Heart left ventricle (tissue), 13 donors: ENCODE measurements around the gene CXXC1.

ENCODE experiments used
- POLR2A ChIP-seq, 2 donors: fragments of 450-650 bp; IDR thresholded peaks; one replicate each; pipeline ENCODE4 v1.6.1; 2017; ENCODE audit warnings: antibody characterized with exemption in 2 of 2, mild to moderate bottlenecking in 2 of 2, moderate library complexity in 2 of 2
- TF ChIP-seq, protein P1 (sequence below), 12 donors: fragments of 200-600 bp; sonication (generic) in 4 of 12; IDR thresholded peaks; one replicate each; pipeline versions ENCODE4 v1.5.0 to v1.8.0; 2018 to 2022; ENCODE audit warnings: antibody characterized with exemption in 12 of 12, mild to moderate bottlenecking in 5 of 12
- donor health status: ischemic (EF 13 %, LVEDD 7.1; RV severe dilation, severe dysfunction).
- donor health status: DM: no; HTN: yes; CAD: no.
- donor health status: DM: no; HTN: no; CAD: no.
- donor health status: ischemic (EF 25% LVEDD 6.9; RV normal size, moderate dysfunction).
- donor health status: ischemic (EF 25% LVEDD 5.7; RV mildly dilated, moderate dysfunction).
- donor health status: ischemic (EF 35%, LVEDD 5.7; RV mildly dilated, moderate dysfunction).
- donor health status: nonischemic (EF 11% LVEDD 7.7; RV severe dilation, severe dysfunction).
- donor health status: DM: yes; HTN: yes; CAD: no.
- donor health status: PGD.
- donor health status: ischemic (EF 29% LVEDD 5.4; RV normal size, mild dysfunction).
- donor health status: nonischemic (EF 23%, LVEDD 6.1; RV moderate dilation, normal function).

DNA sequence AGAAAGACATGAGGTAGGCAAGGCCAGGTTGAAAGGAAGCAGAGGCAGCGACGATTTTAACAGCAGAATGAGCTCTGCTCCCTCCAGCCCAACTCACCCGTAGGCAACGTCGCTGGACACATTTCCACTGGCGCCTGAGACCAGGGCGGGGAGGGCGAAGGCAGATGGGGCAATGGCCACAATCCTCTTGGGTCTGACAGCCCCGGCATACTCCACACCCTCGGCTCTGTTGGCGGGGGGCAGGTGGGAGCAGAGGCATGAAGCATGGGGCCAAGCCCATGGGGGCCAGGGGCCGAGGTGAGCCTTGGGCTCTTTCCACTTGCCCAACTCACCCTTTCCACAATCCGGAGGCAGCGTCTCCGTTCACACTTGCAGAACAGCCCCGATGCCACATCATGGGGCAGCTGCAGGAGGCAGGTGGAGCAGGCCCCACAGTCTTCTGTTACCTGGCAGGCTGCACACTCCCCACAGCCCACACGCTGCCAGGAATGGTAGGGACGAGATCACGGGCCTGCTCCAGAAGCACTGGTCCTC is 11.9 kb downstream of the CXXC1 start:
- TF ChIP-seq, protein P1, sequence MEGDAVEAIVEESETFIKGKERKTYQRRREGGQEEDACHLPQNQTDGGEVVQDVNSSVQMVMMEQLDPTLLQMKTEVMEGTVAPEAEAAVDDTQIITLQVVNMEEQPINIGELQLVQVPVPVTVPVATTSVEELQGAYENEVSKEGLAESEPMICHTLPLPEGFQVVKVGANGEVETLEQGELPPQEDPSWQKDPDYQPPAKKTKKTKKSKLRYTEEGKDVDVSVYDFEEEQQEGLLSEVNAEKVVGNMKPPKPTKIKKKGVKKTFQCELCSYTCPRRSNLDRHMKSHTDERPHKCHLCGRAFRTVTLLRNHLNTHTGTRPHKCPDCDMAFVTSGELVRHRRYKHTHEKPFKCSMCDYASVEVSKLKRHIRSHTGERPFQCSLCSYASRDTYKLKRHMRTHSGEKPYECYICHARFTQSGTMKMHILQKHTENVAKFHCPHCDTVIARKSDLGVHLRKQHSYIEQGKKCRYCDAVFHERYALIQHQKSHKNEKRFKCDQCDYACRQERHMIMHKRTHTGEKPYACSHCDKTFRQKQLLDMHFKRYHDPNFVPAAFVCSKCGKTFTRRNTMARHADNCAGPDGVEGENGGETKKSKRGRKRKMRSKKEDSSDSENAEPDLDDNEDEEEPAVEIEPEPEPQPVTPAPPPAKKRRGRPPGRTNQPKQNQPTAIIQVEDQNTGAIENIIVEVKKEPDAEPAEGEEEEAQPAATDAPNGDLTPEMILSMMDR (IDR thresholded peaks at IDR 0.05): no peak
- no peak for TF ChIP-seq POLR2A (IDR thresholded peaks at IDR 0.05)
